ENCODE results near the gene CRTC3. TPM values are rescaled to one million over a fixed set of nuclear protein-coding genes. Genes with fewer than 3 reads are reported as not detected.

The CRTC3 gene
- total RNA-seq = 12.4 and 17.7 TPM in 2 replicates

DNA sequence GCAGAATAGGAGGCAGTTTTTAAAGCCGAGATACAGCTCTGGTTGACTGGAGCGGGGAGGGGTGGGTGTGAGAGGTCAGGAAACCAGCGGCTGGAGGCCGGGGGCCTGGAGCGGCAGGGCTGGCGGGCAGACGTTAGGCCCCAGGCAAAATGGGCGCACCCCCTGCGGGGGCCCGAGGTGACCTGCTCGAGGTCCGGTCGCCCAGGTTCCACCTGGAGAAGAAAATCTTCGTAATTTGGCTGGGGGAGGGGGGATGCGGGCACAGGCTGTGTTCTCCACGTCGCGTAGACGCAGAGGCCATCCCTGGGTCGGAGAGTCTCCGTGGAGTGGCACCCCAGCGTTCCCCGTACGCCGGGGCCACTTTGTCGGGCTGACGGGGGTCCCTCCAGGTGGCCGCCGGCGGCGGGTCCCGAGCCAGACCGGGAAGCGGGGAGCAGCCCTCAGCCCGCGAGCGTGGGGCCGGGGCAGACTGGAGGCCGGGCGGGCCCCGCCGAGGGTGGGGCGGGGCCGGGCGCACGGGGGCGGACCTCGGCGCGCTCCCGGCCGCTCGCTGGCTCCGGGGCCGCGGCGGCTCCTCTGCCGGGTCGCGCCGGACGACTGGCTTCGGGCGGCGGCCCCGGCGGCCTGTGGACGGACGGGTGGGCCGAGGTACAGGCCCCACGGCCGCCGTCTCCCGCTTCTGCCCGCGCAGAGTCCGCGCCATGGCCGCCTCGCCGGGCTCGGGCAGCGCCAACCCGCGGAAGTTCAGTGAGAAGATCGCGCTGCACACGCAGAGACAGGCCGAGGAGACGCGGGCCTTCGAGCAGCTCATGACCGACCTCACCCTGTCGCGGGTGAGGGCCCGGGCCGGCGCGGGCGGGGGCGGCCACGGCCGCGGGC, at the start of gene CRTC3:
CRTC3 (plus strand) TSS at position 553 of the 879 bp plus-strand sequence; CDS start at position 702, 149 bp downstream.

Other genes starting within 250 kb of the CRTC3 start
- 1.5 and 1.9 TPM in 2 replicates for gene ZNF774, start 177.6 kb upstream of the CRTC3 start, total RNA-seq
- gene IQGAP1, start 141.7 kb upstream of the CRTC3 start, total RNA-seq = 215 and 278 TPM in 2 replicates
- 0.33 and 6.4 TPM in 2 replicates for gene BLM, start 187.4 kb downstream of the CRTC3 start, total RNA-seq

All from smooth muscle cell of trachea (primary cell).